Activated naive CD4-positive, alpha-beta T cell treated with anti-CD3 and anti-CD28 coated beads, Interleukin-2, amount 50 U/mL, for 72 hours (primary cell): ENCODE data around the gene CHRNA9. TPM values are rescaled to one million over a fixed set of nuclear protein-coding genes. Genes with fewer than 3 reads are reported as not detected.

ENCODE experiments used
- ATAC-seq, 2 donors: fragments of 150-1000 bp; cut with Tn5 transposase; 2 replicates each; pipeline ENCODE4 v1.10.0; 2021; ENCODE audit warnings: mild to moderate bottlenecking in 2 of 2, moderate library complexity in 2 of 2
- DNase-seq, 2 donors: peaks; one replicate each; pipeline ENCODE4 v3.0.0; 2021 to 2022; ENCODE audit warnings: low spot score in 2 of 2
- H3K27ac Mint-ChIP-seq, 2 donors: one replicate each; pipeline ENCODE4 v1.8.0; 2022; ENCODE audit warnings: mild to moderate bottlenecking in 2 of 2, mixed read lengths in 2 of 2
- H3K36me3 Mint-ChIP-seq, 2 donors: one replicate each; pipeline ENCODE4 v1.8.0; 2022; ENCODE audit warnings: mixed read lengths in 2 of 2
- H3K9me3 Mint-ChIP-seq, 2 donors: one replicate each; pipeline ENCODE4 v1.8.0; 2022; ENCODE audit warnings: mixed read lengths in 2 of 2
- total RNA-seq, 2 donors: library from RNA; stranded (reverse); gene quantifications; one replicate each; pipeline ENCODE4 v1.2.3, GENCODE V29; 2022

The CHRNA9 gene
- total RNA-seq, 2 donors from 2014 or later, result not detected

DNA sequence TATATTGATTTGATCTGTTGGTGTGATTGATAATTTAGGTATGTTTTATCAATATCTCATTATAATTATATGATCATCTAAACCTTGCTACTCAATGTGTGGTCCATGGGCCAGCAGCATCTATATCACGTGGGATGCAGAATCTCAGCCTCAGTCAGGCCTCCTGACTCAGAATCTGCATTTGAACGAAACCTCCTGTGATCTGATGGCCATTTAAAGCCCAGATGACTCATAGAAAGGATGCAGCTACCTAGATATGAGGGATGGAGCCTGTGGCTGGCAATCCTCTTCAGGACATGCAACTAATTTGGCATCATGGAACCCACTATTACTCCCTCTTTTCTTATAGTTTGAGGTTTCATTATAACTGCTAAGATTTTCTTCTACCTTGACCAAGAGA is 11.3 kb upstream of the CHRNA9 start:
- H3K36me3 Mint-ChIP-seq, result no peaks in the 10 kb centered on the region
- no peak for DNase-seq
- H3K27ac Mint-ChIP-seq, result no peak overlapping the region
- ATAC-seq, result peak in 1 of 2 donors; percentile 68
- H3K9me3 Mint-ChIP-seq, result no peaks in the 10 kb centered on the region

DNA sequence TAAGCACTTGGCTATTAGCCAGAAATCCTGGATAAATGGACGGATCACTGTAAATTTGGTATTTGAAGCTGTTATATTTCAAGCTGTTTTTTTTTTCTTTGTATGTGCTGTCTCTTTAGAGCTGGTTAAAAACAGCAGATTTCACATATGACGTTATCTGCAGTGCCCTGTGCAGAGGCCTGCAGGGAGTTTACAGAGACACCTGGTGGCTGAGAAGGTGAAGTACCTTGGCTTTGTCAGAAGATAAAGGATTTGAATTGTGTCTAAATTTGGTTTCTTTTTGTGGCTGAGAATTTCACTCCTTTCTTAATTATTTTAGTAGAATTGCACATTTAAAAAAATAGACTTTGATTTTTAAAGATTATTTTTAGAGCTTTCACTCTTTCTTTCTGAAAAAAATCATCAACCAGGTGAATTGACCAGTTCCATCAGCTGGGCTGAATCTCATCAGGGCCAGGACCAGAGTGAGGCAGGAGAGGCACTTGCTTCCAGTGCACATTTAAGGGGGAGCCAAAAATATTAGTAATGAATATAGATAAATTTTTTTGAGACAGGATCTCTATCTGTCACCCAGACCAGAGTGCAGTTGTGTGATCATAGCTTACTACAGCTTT is 9.6 kb upstream of the CHRNA9 start:
- Mint-ChIP-seq H3K27ac (peak overlapping the region in 1 of 2 donors; percentile 34), H3K9me3 (no peaks in the 10 kb centered on the region), H3K36me3 (no peaks in the 10 kb centered on the region)
- no peak for DNase-seq
- peak; percentile 97 for ATAC-seq

- Mint-ChIP-seq H3K9me3 (no peaks in the 10 kb centered on the region), H3K27ac (no peak overlapping the region), H3K36me3 (no peaks in the 10 kb centered on the region)
- ATAC-seq (no peak), DNase-seq (no peak)
Observed at GRCh38 chr4:40327340-40327739, 7.8 kb upstream of the CHRNA9 start.

DNA sequence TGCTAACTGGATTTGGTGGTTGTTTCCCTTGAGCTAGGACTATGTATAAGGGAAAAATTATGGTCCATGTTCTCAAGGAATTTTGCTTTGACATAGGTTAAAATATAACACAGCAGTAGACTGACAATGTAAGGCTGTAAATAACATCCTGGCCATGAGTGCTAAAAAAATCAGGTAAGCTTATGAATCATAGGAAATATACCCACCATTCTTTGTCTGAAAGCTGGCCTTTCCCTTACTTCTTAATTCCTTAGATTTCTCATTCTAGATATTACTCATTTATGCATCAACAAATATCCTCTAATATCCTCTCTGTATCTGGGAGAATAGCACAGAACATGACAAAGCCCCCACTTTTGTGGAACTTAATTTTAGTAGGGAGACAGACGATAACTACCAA is 6.8 kb upstream of the CHRNA9 start:
- ATAC-seq, result no peak
- Mint-ChIP-seq H3K27ac (no peak overlapping the region), H3K36me3 (no peaks in the 10 kb centered on the region), H3K9me3 (peaks cover 0 to under 1% of the 10 kb centered on the region in 2 donors)
- no peak for DNase-seq

- Mint-ChIP-seq H3K27ac (no peak overlapping the region), H3K9me3 (peaks cover 0 to 4% of the 10 kb centered on the region in 2 donors), H3K36me3 (no peaks in the 10 kb centered on the region)
- no peak for ATAC-seq
- no peak for DNase-seq
Observed at GRCh38 chr4:40329805-40330204, 5.3 kb upstream of the CHRNA9 start.

DNA sequence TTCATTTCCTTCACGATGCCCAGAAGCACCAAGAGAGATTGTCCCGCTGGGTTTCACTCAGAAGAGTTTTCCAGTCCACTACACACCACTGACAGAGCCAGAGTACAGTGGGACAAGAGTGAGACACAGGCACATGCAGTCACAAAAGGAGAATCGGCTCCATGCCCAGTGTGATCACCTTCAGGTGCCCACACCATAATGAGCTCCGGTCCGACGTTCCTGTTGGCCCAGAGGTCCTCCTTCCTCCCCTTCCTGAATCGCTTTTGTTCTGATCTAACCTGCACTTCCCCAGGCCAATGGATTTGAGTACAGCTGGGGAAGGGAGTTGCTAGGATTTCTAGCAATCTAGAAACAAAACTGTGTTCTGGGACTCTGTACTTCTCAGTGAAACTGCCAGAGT is 4.6 kb upstream of the CHRNA9 start:
- no peak overlapping the region for H3K27ac Mint-ChIP-seq
- ATAC-seq (no peak), DNase-seq (no peak)
- peaks cover 0 to 4% of the 10 kb centered on the region in 2 donors for H3K9me3 Mint-ChIP-seq
- no peaks in the 10 kb centered on the region for H3K36me3 Mint-ChIP-seq

DNA sequence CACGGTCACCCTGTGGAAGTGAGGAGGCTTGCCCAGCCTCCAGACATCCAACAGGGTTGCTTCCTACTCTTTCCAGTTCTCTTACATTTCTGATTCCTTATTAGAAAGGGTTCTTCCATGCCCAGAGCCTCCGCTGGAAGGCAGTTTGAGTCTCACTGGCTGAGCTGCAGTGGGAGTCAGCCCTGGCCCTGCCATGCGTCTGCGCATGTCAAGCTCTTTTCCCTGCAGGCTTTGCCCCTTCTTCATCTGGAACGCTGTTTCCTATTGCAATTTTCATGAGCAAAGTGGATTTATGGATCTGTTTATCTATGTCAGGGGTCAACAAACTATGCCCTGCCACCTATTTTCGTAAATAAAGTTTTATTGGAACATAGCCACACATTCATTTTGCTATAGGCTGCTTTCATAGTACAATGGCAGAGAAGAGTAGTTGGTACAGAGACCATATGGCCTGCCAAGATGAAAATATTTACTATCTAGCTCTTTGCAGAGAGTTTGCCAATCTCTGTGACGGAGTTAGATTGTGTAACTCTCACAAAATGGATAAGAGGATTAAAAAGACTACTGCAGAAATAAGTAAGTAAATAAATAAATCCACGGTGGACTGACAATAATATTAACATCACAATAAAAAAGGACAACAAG is 3.9 kb upstream of the CHRNA9 start:
- H3K9me3 Mint-ChIP-seq, result peaks cover 0 to 4% of the 10 kb centered on the region in 2 donors
- H3K27ac Mint-ChIP-seq, result no peak overlapping the region

DNA sequence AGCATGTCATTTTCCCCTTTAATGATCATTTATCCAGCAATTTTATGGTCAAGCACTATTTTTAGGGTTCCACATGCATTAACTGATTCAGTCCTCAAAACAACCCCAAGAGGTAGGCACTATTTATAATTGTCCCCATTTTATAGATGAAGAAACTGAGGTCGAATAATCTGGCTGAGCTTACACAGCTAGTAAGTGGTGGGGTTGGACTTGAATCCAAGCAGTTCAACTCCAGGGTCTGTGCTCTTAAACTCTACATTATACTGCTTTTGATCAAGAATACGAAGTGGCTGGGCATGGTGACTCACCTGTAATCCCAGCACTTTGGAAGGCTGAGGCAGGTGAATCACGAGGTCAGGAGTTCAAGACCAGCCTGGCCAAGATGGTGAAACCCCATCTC is 3.2 kb upstream of the CHRNA9 start:
- ATAC-seq (no peak), DNase-seq (no peak)
- Mint-ChIP-seq H3K27ac (no peak overlapping the region), H3K36me3 (no peaks in the 10 kb centered on the region), H3K9me3 (peaks cover 0 to 4% of the 10 kb centered on the region in 2 donors)

More for the DNA sequence above, 3.9 kb upstream of the CHRNA9 start:
- DNase-seq, result no peak
- ATAC-seq, result no peak
- H3K36me3 Mint-ChIP-seq, result no peaks in the 10 kb centered on the region

DNA sequence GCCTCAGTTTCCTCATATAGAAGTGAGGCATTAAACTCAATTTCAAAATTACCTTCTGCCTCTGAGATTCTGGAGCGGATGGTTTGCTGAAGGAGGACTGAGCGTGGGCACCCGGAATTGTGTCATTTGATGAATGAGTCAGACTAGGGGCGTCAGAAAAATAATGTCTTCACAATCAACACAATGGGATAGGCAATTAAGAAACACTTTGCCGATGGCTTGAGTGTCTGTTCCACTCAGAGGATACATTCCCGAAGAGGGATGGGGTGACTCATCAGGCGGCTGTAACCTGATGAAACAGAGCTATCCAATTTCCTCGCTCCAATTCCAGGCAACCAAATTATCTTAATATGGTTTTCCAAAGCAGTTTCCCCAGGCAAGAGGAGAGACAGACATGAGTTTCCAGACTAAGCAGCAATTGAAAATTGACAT is 1.2 kb upstream of the CHRNA9 start:
- ATAC-seq (no peak), DNase-seq (no peak)
- Mint-ChIP-seq H3K9me3 (peaks cover 0 to 4% of the 10 kb centered on the region in 2 donors), H3K27ac (no peak overlapping the region), H3K36me3 (no peaks in the 10 kb centered on the region)

DNA sequence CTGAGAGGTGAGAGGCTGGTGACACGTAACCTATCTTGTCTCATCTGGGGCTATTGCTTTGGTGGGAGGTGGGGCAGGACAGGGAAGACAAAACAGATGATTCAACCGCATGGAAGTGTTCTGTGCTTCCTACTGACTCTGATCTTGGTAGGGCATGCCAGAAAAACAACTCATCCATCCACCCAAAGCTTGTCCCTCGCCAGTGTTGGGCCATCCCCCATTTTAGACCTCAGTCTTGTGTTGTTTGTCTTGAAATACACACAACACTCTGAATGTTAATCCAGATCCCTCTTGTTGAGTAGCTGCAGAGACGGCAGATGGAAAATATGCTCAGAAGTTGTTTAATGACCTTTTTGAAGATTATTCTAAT is 377 bp downstream of the CHRNA9 start:
- Mint-ChIP-seq H3K27ac (no peak overlapping the region), H3K9me3 (peaks cover 0 to 10% of the 10 kb centered on the region in 2 donors), H3K36me3 (peaks cover 0 to 1% of the 10 kb centered on the region in 2 donors)
- no peak for ATAC-seq
- DNase-seq, result no peak

DNA sequence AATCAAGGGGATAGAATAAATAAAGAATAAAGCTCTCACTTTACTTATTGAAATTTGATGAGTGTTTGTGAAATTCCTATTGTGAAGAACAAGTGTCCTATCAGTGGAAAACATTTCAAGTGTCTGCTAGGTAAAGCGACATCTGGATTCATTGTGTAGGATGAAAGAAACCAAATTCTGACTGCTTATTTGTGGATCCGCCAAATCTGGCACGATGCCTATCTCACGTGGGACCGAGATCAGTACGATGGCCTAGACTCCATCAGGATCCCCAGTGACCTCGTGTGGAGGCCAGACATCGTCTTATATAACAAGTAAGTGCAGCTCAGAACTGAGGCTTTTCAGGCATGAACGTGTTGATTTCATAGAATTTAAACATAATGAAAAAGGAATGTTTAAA is 1.9 kb downstream of the CHRNA9 start:
- peaks cover under 1 to 11% of the 10 kb centered on the region in 2 donors for H3K36me3 Mint-ChIP-seq
- DNase-seq (no peak), ATAC-seq (no peak)
- H3K27ac Mint-ChIP-seq, result no peak overlapping the region
- peaks cover 0 to 14% of the 10 kb centered on the region in 2 donors for H3K9me3 Mint-ChIP-seq

GRCh38 chr4:40337523-40337922 is 2.4 kb downstream of the CHRNA9 start:
- ATAC-seq, result no peak
- no peak for DNase-seq
- H3K27ac Mint-ChIP-seq, result no peak overlapping the region
- peaks cover 4 to 19% of the 10 kb centered on the region in 2 donors for H3K9me3 Mint-ChIP-seq
- peaks cover 5 to 15% of the 10 kb centered on the region in 2 donors for H3K36me3 Mint-ChIP-seq

DNA sequence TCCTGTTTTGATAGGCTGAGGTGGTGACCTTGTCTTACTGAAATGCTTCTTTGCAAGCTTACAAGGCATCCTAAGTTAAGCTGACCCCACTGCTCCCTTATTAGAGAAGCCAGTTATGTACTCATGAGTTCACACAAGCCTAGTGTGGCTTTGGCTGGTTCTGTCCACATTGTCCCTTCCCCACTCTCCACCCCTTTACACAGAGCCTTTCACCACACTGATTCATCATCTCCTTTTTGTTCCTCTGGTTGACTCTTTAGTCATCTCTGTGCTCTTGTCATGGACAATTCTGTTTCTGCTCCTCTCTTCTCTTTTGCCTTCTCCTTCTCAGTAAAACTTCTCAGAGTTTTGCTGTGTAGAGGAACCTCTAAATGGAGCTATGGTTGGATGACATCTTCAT is 4.9 kb downstream of the CHRNA9 start:
- Mint-ChIP-seq H3K36me3 (peaks cover 8 to 26% of the 10 kb centered on the region in 2 donors), H3K27ac (no peak overlapping the region), H3K9me3 (peaks cover 6 to 29% of the 10 kb centered on the region in 2 donors)
- peak; percentile 92 to 98 for ATAC-seq
- no peak for DNase-seq

- no peak for ATAC-seq
- Mint-ChIP-seq H3K27ac (no peak overlapping the region), H3K9me3 (peaks cover 2 to 14% of the 10 kb centered on the region in 2 donors), H3K36me3 (peaks cover 3 to 17% of the 10 kb centered on the region in 2 donors)
- no peak for DNase-seq
Observed at GRCh38 chr4:40347472-40347871, 12.3 kb downstream of the CHRNA9 start.

- H3K36me3 Mint-ChIP-seq, result peaks cover 0 to 11% of the 10 kb centered on the region in 2 donors
- no peak for ATAC-seq
- DNase-seq, result no peak
Observed at GRCh38 chr4:40348000-40348399, 12.9 kb downstream of the CHRNA9 start.

DNA sequence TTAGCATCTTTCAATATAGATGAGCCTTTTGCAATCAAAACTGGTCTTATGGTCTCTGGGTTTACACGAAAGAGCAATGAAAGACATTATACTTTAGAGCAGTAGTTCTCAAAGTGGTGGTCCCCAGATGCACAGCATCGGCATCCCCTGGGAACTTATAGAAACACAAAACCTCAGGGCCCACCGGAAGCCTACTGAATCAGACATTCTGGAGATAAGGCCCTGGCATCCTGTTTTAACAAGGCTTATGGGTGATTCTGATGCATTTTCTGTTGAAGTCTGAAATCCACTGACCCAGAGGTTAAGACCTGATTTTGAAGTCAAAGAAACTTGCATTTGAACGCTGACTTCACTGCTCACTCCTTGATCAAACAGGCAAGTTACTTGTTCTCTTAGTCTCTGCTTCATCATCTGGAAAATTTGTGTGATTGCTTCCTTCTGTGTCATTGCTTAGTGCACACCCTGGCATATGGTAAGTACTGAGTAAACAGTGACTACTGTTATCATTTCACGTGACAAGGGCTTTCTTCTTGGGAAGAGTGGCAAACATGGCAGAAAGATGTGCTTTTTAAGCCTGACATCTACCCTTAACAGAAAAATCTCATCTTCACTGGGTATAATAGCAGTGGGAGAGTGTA is 14.5 kb downstream of the CHRNA9 start:
- Mint-ChIP-seq H3K9me3 (no peaks in the 10 kb centered on the region), H3K36me3 (peaks cover 0 to 6% of the 10 kb centered on the region in 2 donors), H3K27ac (no peak overlapping the region)
- ATAC-seq, result peak; percentile 60 to 64
- no peak for DNase-seq

More at GRCh38 chr4:40348000-40348399, 12.9 kb downstream of the CHRNA9 start:
- Mint-ChIP-seq H3K27ac (no peak overlapping the region), H3K9me3 (peaks cover 0 to 10% of the 10 kb centered on the region in 2 donors)

- H3K36me3 Mint-ChIP-seq, result peaks cover 0 to 6% of the 10 kb centered on the region in 2 donors
- H3K27ac Mint-ChIP-seq, result no peak overlapping the region
- no peaks in the 10 kb centered on the region for H3K9me3 Mint-ChIP-seq
- ATAC-seq, result no peak
- DNase-seq, result no peak
Observed at GRCh38 chr4:40350627-40351227, 15.6 kb downstream of the CHRNA9 start.
